Spleen (tissue), 7 donors: ENCODE results near the gene BLM.

ENCODE experiments used
- CTCF ChIP-seq, 11 experiments: fragments of 200-600 bp in 7 of 11; fragments of 450-650 bp in 4 of 11; sonication (generic) in 4 of 11; IDR thresholded peaks in 8 of 11; conservative IDR thresholded peaks in 3 of 11; 1 replicate in 7 of 11; 2 replicates in 4 of 11; pipeline versions ENCODE4 v1.4.0 to v1.8.0; 2016 to 2021; ENCODE audit warnings: antibody characterized with exemption in 11 of 11, inconsistent platforms in 4 of 11, mild to moderate bottlenecking in 1 of 11
- POLR2A ChIP-seq, 3 donors: fragments of 450-650 bp; IDR thresholded peaks; one replicate each; pipeline ENCODE4 v1.5.1; 2017; ENCODE audit warnings: antibody characterized with exemption in 3 of 3, mild to moderate bottlenecking in 1 of 3
- donor health status: DM: no; HTN: no; CAD: no; lungs with moderate emphysema.
- donor health status: DM: no; HTN: no; CAD: no.
- donor health status: DM: no; HTN: no; CAD: no.

GRCh38 chr15:90701048-90701447 lies 16.1 kb upstream of the BLM start:
- TF ChIP-seq CTCF (IDR thresholded peaks at IDR 0.05 in 8 of 11, conservative IDR thresholded peaks at IDR 0.05 in 3 of 11) (no peak), POLR2A (IDR thresholded peaks at IDR 0.05) (no peak)
